ENCODE results near the gene TXNL4B.
A peak's percentile ranks its signal among the peaks of the same experiment; 100 is the strongest.

Gene TXNL4B

DNA sequence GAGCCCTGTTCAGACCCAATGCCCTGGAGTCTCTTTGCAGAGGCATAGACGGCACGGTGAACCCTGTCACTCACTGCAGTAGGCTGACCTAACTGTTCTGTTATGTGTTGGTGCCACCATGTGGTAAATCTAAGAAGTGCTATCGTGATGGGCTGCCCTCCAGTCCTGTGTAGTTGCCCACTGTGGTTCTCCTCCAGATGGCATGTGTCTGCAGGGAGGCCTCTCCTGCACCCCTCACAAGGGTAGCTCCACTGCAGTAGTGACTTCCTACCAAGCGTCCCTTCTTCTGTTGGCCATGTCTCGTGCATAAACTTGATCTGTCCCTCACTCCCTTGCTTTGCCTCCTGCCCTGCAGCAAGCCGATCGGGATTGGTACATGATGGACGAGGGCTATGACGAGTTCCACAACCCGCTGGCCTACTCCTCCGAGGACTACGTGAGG, 6.0 kb upstream of the TXNL4B start:
- TF ChIP-seq CTCF (IDR thresholded peaks at IDR 0.05; ENCODE audit: low read depth, low read length) = peak; percentile 54
- no peak overlapping the region for H3K4me3 ChIP-seq (ENCODE audit: low read depth, low read length)
- DNase-seq (ENCODE audit: low read depth, low spot score) = peak; percentile 32
- in situ Hi-C loops (cut with HindIII; ENCODE audit: low sequenced_read_pairs) = no loop called here

DNA sequence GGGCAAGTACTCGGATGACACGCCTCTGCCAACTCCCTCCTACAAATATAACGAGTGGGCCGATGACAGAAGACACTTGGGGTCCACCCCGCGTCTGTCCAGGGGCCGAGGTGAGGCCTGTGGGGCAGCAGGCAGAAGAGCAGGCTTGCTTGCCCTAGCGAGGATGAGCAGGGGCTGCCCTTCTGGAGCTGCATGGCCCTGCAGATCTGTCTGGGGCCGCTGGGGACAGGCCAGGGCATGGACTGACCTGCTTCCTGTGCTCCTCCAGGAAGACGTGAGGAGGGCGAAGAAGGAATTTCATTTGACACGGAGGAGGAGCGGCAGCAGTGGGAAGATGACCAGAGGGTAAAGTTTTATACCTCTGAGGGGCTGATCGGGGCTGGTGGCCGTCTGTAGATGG, 5.5 kb upstream of the TXNL4B start:
- in situ Hi-C loops (cut with HindIII; ENCODE audit: low sequenced_read_pairs) = no loop called here
- TF ChIP-seq CTCF (IDR thresholded peaks at IDR 0.05; ENCODE audit: low read depth, low read length) = no peak
- DNase-seq (ENCODE audit: low read depth, low spot score) = no peak
- no peak overlapping the region for H3K4me3 ChIP-seq (ENCODE audit: low read depth, low read length)

DNA sequence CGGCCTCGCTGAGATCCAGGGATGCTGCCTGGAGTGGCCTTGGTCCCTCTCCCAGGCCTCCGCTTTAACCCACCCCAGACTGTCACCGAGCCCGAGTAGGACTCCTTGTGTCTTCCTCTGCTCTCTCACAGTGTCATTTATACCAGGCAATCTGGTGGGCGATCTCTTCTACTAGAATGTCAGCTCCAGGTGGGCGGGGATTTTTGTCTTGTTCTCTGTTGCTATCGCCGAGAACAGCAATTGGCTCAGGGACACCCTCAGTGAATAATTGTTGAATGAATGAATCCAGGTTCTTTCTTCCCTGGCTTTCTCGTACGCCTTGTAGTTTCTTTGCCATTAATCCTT, 818 bp upstream of the TXNL4B start:
- in situ Hi-C loops (cut with HindIII; ENCODE audit: low sequenced_read_pairs) = no loop called here
- peak overlapping the region; percentile 99 for H3K4me3 ChIP-seq (ENCODE audit: low read depth, low read length)
- DNase-seq (ENCODE audit: low read depth, low spot score) = no peak
- no peak for TF ChIP-seq CTCF (IDR thresholded peaks at IDR 0.05; ENCODE audit: low read depth, low read length)

DNA sequence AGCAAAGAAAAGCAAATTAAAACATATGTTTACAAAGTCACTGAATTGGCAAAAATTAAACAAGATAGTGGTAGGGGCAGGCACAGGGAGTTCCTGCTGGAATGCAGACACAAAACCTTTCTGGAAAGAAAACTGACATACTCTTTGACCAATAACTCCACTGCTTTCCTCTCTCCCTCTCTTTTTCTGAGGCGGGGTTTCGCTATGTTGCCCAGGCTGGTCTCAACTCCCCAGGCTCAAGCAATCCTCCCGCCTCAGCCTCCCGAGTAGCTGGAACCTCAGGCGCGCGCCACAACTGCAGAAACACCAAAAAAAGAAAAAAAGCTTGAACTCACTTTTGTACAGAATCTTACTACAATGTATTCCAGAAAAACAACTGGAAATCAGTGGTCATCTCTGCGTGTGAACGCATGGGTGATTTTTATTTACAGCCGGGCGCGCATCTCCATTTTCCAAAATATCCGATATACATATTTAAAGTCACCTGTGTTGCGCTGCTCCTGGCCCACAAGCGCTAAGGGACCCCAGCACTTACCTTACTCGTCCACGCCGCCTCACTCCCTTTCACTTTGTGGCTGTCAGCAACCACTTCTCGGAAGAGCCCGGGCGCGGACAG, 480 bp downstream of the TXNL4B start:
- peak overlapping the region; percentile 99 for H3K4me3 ChIP-seq (ENCODE audit: low read depth, low read length)
- DNase-seq (ENCODE audit: low read depth, low spot score) = peak; percentile 68
- in situ Hi-C loops (cut with HindIII; ENCODE audit: low sequenced_read_pairs) = no loop called here
- TF ChIP-seq CTCF (IDR thresholded peaks at IDR 0.05; ENCODE audit: low read depth, low read length) = no peak

GRCh38 chr16:72091217-72091616, 2.2 kb downstream of the TXNL4B start:
- TF ChIP-seq CTCF (IDR thresholded peaks at IDR 0.05; ENCODE audit: low read depth, low read length) = no peak
- H3K4me3 ChIP-seq (ENCODE audit: low read depth, low read length) = no peak overlapping the region
- no peak for DNase-seq (ENCODE audit: low read depth, low spot score)
- in situ Hi-C loops (cut with HindIII; ENCODE audit: low sequenced_read_pairs) = no loop called here

GRCh38 chr16:72085002-72085401, 8.4 kb downstream of the TXNL4B start:
- no peak overlapping the region for H3K4me3 ChIP-seq (ENCODE audit: low read depth, low read length)
- in situ Hi-C loops (cut with HindIII; ENCODE audit: low sequenced_read_pairs) = no loop called here
- TF ChIP-seq CTCF (IDR thresholded peaks at IDR 0.05; ENCODE audit: low read depth, low read length) = no peak
- no peak for DNase-seq (ENCODE audit: low read depth, low spot score)

GRCh38 chr16:72084445-72084844, 9.0 kb downstream of the TXNL4B start:
- DNase-seq (ENCODE audit: low read depth, low spot score) = no peak
- in situ Hi-C loops (cut with HindIII; ENCODE audit: low sequenced_read_pairs) = no loop called here
- no peak overlapping the region for H3K4me3 ChIP-seq (ENCODE audit: low read depth, low read length)
- no peak for TF ChIP-seq CTCF (IDR thresholded peaks at IDR 0.05; ENCODE audit: low read depth, low read length)

Data from astrocyte of the spinal cord (primary cell).